Measurements from ENCODE around the gene NEU4.
"Not testable (repeated sequence)": the region's sequence is repeated elsewhere in the genome, so short reads cannot be mapped to it uniquely, and the experiment has no call there.

The NEU4 gene, protein sequence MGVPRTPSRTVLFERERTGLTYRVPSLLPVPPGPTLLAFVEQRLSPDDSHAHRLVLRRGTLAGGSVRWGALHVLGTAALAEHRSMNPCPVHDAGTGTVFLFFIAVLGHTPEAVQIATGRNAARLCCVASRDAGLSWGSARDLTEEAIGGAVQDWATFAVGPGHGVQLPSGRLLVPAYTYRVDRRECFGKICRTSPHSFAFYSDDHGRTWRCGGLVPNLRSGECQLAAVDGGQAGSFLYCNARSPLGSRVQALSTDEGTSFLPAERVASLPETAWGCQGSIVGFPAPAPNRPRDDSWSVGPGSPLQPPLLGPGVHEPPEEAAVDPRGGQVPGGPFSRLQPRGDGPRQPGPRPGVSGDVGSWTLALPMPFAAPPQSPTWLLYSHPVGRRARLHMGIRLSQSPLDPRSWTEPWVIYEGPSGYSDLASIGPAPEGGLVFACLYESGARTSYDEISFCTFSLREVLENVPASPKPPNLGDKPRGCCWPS

DNA sequence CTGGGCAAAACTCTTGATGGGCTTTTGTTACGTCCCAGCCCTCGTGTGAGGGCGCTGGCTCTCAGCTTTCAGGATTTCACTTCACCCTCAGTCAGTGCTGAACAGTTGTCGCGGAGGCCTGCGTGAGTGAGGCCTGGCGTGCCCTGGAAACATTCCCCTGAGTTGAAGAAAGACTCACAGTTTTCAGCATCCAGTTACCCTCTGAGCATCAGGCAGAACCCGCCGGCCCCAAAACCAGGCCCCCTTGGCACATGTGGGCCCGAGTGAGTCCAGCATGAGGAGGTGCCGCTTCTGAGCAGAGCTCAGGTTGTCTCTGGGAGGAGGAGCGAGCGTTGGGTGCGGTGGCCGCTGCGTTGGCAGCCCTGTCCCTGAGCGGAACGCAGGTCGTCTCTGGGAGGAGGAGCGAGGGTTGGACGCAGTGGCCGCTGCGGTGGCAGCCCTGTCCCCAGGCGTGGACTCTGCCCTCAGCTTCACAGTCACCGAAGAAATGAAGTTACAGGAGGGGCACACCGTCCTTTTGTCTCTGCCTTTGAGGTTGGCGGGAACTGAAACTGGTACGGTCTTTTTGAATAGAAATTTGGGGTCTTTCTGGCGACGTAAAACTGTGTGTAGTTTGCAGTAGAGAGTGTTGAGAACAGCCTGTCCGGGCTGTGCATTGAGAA lies at the start of gene NEU4:
Gene NEU4 (plus strand): TSS at position 473 of the 662 bp plus-strand sequence. CDS start 5,292 bp downstream, outside the sequence.
- DNase-seq (ENCODE audit: low spot score), result no peak

GRCh38 chr2:241759893-241760292 lies 49.1 kb upstream of the NEU4 start:
- not testable (repeated sequence) for DNase-seq (ENCODE audit: low spot score)

DNA sequence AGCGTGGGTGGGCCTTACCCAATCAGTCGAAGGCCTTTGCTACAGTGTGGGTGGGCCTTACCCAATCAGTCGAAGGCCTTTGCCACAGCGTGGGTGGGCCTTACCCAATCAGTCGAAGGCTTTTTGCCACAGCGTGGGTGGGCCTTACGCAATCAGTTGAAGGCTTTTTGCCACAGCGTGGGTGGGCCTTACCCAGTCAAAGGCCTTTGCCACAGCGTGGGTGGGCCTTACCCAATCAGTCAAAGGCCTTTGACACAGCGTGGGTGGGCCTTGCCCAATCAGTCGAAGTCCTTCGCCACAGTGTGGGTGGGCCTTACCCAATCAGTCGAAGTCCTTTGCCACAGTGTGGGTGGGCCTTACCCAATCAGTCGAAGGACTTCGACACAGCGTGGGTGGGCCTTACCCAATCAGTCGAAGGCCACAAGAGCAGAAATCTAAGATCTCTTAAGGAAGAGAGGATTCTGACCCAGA lies 48.7 kb upstream of the NEU4 start:
- DNase-seq (ENCODE audit: low spot score), result no peak

DNA sequence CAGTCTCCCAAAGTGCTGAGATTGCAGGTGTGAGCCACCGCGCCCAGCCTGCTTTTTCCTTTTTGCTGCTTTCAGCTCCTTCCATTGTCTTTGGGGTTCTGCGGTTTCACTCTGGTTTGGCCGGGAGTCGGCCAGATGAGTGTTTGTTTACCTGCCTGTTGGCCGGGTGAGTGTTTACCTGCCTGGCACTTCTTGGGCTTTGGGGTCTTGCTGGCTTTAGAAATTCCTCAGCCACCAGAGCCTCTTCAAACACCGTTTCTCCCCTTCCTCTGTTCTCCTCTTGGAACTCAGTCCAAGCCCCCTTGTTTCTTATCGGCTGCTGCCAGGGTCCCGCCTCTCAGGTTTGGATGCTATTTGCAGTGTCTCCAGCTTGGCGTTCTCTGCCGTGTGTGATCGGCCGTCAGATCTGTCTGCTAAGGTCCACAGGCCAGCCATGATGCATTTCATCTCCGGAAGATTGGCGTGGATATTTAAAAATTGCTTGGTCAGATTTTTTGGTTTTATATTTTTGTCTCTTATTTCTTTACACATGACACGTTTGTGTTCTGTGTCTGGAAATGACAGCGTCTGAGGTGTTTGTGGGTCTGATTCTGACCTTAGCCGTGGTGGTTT lies 46.6 kb upstream of the NEU4 start:
- no peak for DNase-seq (ENCODE audit: low spot score)

GRCh38 chr2:241762933-241763369 lies 46.0 kb upstream of the NEU4 start:
- no peak for DNase-seq (ENCODE audit: low spot score)

- DNase-seq (ENCODE audit: low spot score), result no peak
These were observed 45.3 kb upstream of the NEU4 start for GRCh38 chr2:241763551-241764274.

GRCh38 chr2:241764275-241765241 lies 44.4 kb upstream of the NEU4 start:
- DNase-seq (ENCODE audit: low spot score), result no peak

DNA sequence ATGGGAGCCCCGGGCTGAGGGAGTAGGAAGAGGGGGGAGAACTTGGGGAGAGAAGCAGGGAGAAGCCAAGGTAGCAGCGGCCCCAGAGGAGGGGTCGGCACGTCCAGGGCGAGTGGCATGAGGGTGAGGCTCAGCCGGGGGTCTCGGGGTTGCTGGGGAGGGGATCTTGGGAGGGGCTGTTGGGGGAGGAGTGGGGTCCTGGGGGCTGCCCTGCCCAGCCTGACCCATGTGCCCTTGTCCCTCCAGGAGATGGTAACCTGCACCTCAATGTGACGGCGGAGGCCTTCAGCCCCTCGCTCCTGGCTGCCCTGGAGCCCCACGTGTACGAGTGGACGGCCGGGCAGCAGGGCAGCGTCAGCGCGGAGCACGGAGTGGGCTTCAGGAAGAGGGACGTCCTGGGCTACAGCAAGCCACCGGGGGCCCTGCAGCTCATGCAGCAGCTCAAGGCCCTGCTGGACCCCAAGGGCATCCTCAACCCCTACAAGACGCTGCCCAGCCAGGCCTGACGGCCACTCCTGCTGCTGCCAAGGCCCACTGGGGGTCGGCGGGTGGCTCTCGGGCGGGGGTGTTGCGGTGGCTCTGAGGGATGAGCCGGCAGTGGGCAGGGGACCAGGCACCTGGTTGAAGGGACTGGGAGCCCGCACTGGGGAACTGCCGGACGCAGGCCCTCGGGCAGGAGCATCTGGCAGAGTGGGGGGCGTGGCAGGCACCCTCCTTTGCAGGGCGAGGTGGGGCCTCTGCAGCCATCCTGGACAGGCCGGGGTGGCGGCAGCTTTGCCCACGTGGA lies 41.3 kb upstream of the NEU4 start:
- no peak for DNase-seq (ENCODE audit: low spot score)

DNA sequence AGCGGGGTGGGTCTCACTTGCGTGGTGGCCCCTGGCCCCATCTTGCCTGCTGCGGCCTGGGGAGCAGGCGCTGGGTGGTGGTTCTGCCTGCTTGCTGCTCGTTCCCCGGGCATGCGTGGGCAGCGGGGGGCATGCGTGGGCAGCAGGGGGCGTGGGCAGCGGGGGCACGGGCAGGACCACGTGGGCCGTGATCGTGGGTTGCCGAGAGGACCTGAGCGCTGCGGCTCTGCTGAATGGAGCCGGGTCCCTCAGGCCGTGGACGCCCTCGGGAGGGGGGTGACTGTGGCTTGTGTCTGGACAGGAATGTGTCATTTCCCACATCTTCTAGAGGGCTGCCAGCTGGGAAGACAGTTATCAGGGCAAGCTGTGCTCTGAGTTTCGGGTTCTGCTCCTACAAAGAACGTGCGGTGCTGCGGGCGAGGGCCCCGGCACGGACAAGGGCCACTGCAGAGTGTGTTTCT lies 40.7 kb upstream of the NEU4 start:
- no peak for DNase-seq (ENCODE audit: low spot score)

DNA sequence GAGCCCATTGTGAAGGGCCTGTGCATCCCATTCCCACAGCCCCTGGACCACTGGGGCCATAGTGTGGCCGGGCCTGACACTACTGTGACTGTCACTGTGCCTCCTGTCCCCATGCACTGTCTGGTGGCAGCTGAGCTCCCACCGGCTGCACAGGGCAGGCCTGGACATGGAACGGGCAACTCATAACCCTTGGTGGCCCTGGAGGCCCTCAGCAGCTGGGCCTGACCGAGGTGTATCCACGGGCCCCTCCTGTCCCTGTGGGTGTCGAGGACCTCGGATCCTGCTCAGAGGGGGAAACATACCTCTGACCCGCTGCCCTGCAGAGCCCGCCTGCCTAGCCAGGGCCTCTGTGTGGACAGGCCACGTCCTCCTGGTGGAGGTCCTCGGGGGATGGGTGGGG lies 40.1 kb upstream of the NEU4 start:
- DNase-seq (ENCODE audit: low spot score), result no peak

DNA sequence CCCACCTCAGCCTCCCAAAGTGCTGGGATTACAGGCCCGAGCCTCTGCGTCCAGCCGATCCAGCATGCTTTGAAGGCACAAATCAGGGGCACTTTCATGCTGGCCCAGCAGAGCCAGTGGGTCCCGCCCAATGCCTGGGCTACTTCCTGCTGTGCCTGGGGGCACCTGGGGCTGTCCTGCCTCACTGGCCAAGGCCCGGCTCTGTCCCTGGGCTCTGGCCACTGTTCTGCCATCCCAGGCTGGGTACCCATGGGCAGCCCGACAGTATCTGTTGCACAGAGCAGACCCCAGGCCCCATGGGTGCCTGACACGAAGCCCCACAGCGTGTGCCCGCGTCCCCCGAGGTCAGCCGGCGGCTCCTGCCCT lies 39.2 kb upstream of the NEU4 start:
- DNase-seq (ENCODE audit: low spot score), result no peak

- DNase-seq (ENCODE audit: low spot score), result no peak
These were observed 38.6 kb upstream of the NEU4 start for GRCh38 chr2:241770185-241770935.

DNA sequence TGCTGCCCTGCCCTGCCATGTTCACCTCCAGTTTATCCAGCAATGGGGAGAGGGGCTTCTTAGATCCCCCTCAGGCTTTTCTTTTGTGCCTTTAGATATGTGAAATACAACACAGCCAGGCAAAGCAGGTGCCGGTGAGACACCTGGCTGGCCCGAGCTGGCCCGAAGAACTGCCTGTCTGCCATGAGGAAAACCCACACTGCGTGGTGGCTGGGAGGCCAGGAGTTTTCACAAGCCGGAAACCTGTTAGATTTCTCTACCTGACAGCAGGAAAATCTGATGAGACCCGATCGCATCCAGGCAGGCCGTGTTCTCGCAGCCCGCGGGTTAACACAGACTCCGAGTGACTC lies 38.1 kb upstream of the NEU4 start:
- DNase-seq (ENCODE audit: low spot score), result no peak

GRCh38 chr2:241771286-241772062 lies 37.5 kb upstream of the NEU4 start:
- peak; percentile 29 for DNase-seq (ENCODE audit: low spot score)

GRCh38 chr2:241772063-241772499 lies 36.9 kb upstream of the NEU4 start:
- DNase-seq (ENCODE audit: low spot score), result no peak

DNA sequence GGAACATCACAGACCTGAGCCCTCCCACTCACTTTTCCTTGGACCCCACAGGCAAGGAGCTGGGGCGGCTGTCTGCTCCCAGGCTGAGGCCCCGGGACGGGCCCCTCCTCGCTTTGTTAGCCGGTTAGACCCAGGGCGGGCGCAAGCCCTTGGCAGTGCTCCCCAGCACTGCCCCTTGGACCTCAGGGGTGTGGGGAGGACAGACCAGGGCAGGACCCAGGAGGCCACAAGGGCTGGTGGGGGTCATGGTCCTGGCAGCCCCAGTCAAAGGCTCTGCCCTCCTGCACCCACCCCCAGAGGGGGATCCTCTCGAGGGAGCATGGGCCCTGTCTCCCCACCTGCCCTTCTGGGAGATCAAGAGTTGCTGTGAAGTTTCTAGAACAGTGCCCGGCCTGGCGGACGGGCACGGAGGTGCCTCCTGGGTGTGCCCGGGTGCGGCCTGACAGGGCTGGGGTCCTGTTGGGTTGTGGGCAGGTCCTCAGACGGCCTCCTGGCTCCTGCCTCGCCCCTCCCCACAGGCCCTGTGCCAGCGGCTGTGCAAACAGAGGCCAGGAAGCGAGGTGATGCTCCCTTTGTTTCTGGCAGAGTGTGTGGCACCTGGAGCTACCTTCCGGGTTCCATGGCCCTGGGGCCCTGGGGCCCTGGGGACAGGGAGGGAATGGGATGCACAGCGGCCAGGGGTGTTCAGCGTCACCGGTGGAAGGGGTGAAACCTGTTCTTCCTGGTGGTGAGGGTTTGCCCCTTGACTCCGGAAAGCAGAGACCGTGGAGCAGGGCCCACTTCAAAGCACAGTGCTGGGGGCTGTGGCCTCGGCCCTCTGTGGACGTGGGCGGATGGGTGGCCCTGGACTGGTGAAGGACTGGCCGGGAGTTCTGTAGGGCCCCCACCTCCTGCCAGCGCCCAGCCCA lies 35.2 kb upstream of the NEU4 start:
- DNase-seq (ENCODE audit: low spot score), result no peak

Data from AG08395 (cell line).